CD4-positive, alpha-beta T cell (primary cell): ENCODE measurements around the gene DLG1. TPM values are rescaled to one million over a fixed set of nuclear protein-coding genes. Genes with fewer than 3 reads are reported as not detected.
A peak's percentile ranks its signal among the peaks of the same experiment; 100 is the strongest.

ENCODE experiments used
- ATAC-seq: fragments of 200-7000 bp; cut with Tn5 transposase; one replicate; pipeline ENCODE4 v1.10.0; 2022; ENCODE audit warnings: mild to moderate bottlenecking; ENCODE audit not compliant: poor library complexity
- CTCF ChIA-PET: fragments of 350-600 bp; sonication (Branson Sonifier 250); formaldehyde crosslinking; loops from one replicate; lab custom pipeline; 2021; ENCODE audit warnings: antibody characterized with exemption, inconsistent platforms; lab: Charles Lee
- POLR2A ChIA-PET: fragments of 350-600 bp; sonication (Branson Sonifier 250); formaldehyde crosslinking; loops from one replicate; lab custom pipeline; 2021; ENCODE audit warnings: antibody characterized with exemption, inconsistent platforms; lab: Charles Lee
- DNase-seq, 14 experiments: peaks; one replicate each; pipeline ENCODE4 v3.0.0-alpha.2; 2013 to 2020; ENCODE audit warnings: mixed read lengths in 2 of 14
- H3K27ac ChIP-seq, 2 donors: one replicate each; pipeline versions ENCODE4 v1.5.1 to v1.7.0; 2013; ENCODE audit warnings: low read length in 2 of 2, low read depth in 1 of 2, mild to moderate bottlenecking in 1 of 2
- H3K27me3 ChIP-seq, 2 experiments: 1 replicate in 1 of 2; 2 replicates in 1 of 2; pipeline versions ENCODE4 v1.6.1 to v1.7.0; 2013; ENCODE audit warnings: low read length in 2 of 2, control low read depth in 1 of 2, mild to moderate bottlenecking in 1 of 2, moderate library complexity in 1 of 2; ENCODE audit not compliant: insufficient read depth in 2 of 2, control insufficient read depth in 1 of 2
- H3K36me3 ChIP-seq: one replicate; pipeline ENCODE4 v1.6.1; 2013; ENCODE audit warnings: low read length, control low read depth; ENCODE audit not compliant: insufficient read depth
- H3K4me1 ChIP-seq: one replicate; pipeline ENCODE4 v1.6.1; 2013; ENCODE audit warnings: low read length, control low read depth; ENCODE audit not compliant: insufficient read depth
- H3K4me3 ChIP-seq: one replicate; pipeline ENCODE4 v1.5.1; 2013; ENCODE audit warnings: mild to moderate bottlenecking, low read length, moderate library complexity
- H3K9me3 ChIP-seq, 2 experiments: 1 replicate in 1 of 2; 2 replicates in 1 of 2; pipeline versions ENCODE4 v1.6.1 to v1.7.0; 2013; ENCODE audit warnings: low read length in 2 of 2, mild to moderate bottlenecking in 2 of 2, control low read depth in 1 of 2, moderate library complexity in 1 of 2; ENCODE audit not compliant: control insufficient read depth in 1 of 2, insufficient read depth in 1 of 2
- H3K27ac Mint-ChIP-seq: one replicate; pipeline ENCODE4 v1.8.0; 2020; ENCODE audit warnings: mixed read lengths
- H3K27me3 Mint-ChIP-seq: one replicate; pipeline ENCODE4 v1.8.0; 2021; ENCODE audit warnings: mixed read lengths
- H3K36me3 Mint-ChIP-seq: one replicate; pipeline ENCODE4 v1.8.0; 2021; ENCODE audit warnings: low read depth, mixed read lengths
- H3K4me1 Mint-ChIP-seq: one replicate; pipeline ENCODE4 v1.8.0; 2021; ENCODE audit warnings: low read depth, mixed read lengths
- H3K4me3 Mint-ChIP-seq: one replicate; pipeline ENCODE4 v1.8.0; 2020; ENCODE audit warnings: mild to moderate bottlenecking, mixed read lengths
- H3K9me3 Mint-ChIP-seq: one replicate; pipeline ENCODE4 v1.8.0; 2020; ENCODE audit warnings: mixed read lengths
- intact Hi-C, 2 experiments: fragments of 100-400 bp; cut with DNase I in 1 of 2; cut with micrococcal nuclease in 1 of 2; formaldehyde crosslinking; loops; one replicate each; pipeline versions ENCODE4 v1.15.1 to v1.9.0; 2023 to 2025; cut with DNase I, micrococcal nuclease
- total RNA-seq, 174 experiments: library from RNA in 2 of 174; stranded (reverse) in 2 of 174; gene quantifications; one replicate each; pipeline ENCODE4 v1.2.3 and lab custom pipeline; 2021 to 2026
- TF ChIP-seq, protein P1 (sequence below): fragments of 200-600 bp; IDR thresholded peaks from one replicate; pipeline ENCODE4 v1.8.0; 2022; ENCODE audit warnings: antibody characterized with exemption, mild to moderate bottlenecking

DLG1 gene
- total RNA-seq, 2 experiments from 2014 or later: 86.8 to 91.8 TPM

DNA sequence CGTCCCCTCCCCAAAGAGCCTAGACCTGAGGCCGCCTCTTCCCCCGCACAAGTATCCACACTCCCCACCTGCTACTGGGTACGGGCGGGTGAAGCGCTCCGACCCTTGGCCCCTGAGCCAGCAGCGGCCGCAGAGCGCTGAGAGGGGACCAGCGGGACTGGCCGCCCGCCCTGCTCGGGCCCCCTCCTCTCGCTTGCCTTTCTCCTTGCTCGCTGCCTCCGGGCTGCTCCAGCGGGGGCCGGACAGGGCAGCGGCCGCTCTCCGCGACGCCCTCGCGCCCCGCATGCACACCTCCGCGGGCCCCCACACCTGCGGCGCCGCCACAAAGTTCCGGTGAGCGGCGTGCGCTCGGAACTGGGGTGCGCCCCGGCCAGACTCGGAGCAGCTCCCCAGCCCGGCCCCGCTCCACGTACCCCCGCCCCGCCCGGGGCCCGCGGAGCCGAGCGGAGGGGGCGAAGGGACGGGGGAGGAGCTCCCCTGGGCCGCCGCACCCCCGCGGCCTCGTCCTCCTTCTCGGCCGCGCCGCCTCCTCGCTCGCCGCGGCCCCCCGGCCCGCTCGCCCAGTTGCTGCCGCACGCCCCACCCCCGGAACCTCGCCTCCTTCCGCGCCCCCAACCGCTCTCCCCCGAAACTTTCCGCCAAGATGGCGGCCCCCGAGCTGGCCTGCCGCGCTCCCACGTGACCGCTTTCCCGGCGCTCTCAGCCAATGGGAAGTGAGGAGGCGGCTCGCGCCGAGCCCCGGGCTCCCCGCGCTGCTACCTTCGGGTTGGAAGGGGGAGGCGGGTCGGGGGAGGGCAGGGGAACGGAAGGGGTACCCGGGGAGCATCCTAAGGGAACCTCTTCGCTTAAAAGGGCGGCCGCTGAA, 704 bp downstream of the DLG1 start:
- ATAC-seq: peak; percentile 82
- H3K27ac ChIP-seq: peak overlapping the region; percentile 79 to 80
- H3K27me3 ChIP-seq: peaks cover 4 to 7% of the 10 kb centered on the region in 2 experiments
- H3K4me1 ChIP-seq: peaks cover 11% of the 10 kb centered on the region
- H3K27me3 Mint-ChIP-seq: peaks cover 16% of the 10 kb centered on the region
- peak; percentile 74 to 94 (median 84) for DNase-seq
- no peaks in the 10 kb centered on the region for H3K9me3 Mint-ChIP-seq
- ChIA-PET CTCF (interaction anchor here (1.1 kb wide), 1 partner anchor 41 kb away, joined by 3 read pairs; no protein-coding TSS in a partner anchor), POLR2A (interaction anchor here (0.9 to 1.7 kb wide), 7 partner anchors 8 to 430 kb away, joined by 3 to 9 read pairs (median 3); partner anchors contain the start of gene SENP5)
- H3K4me3 ChIP-seq: peak overlapping the region; percentile 98
- H3K27ac Mint-ChIP-seq: peak overlapping the region; percentile 92
- H3K4me3 Mint-ChIP-seq: peak overlapping the region; percentile 99
- peaks cover 18% of the 10 kb centered on the region for H3K36me3 Mint-ChIP-seq
- TF ChIP-seq, protein P1, sequence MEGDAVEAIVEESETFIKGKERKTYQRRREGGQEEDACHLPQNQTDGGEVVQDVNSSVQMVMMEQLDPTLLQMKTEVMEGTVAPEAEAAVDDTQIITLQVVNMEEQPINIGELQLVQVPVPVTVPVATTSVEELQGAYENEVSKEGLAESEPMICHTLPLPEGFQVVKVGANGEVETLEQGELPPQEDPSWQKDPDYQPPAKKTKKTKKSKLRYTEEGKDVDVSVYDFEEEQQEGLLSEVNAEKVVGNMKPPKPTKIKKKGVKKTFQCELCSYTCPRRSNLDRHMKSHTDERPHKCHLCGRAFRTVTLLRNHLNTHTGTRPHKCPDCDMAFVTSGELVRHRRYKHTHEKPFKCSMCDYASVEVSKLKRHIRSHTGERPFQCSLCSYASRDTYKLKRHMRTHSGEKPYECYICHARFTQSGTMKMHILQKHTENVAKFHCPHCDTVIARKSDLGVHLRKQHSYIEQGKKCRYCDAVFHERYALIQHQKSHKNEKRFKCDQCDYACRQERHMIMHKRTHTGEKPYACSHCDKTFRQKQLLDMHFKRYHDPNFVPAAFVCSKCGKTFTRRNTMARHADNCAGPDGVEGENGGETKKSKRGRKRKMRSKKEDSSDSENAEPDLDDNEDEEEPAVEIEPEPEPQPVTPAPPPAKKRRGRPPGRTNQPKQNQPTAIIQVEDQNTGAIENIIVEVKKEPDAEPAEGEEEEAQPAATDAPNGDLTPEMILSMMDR: no peak
- peaks cover 36% of the 10 kb centered on the region for H3K4me1 Mint-ChIP-seq
- intact Hi-C loops: loop anchor here (2.0 to 10.0 kb wide), 6 partner anchors 35 to 657 kb away; partner anchors contain the start of genes BDH1 (in 1 of the 2), NCBP2 (in 1 of the 2) and RPL35A (in 1 of the 2)
- H3K9me3 ChIP-seq: no peaks in the 10 kb centered on the region
- peaks cover 4% of the 10 kb centered on the region for H3K36me3 ChIP-seq

GRCh38 chr3:197297002-197297401, 1.4 kb downstream of the DLG1 start:
- peaks cover 11% of the 10 kb centered on the region for H3K4me1 ChIP-seq
- intact Hi-C loops: loop anchor here (2.0 to 10.0 kb wide), 6 partner anchors 35 to 658 kb away; partner anchors contain the start of genes BDH1 (in 1 of the 2), NCBP2 (in 1 of the 2) and RPL35A (in 1 of the 2)
- Mint-ChIP-seq H3K4me3 (peak overlapping the region; percentile 94), H3K9me3 (no peaks in the 10 kb centered on the region), H3K27me3 (peaks cover 9% of the 10 kb centered on the region), H3K4me1 (peaks cover 44% of the 10 kb centered on the region), H3K27ac (peak overlapping the region; percentile 91), H3K36me3 (peaks cover 25% of the 10 kb centered on the region)
- peak overlapping the region; percentile 98 for H3K4me3 ChIP-seq
- TF ChIP-seq, protein P1: no peak
- peaks cover 8% of the 10 kb centered on the region for H3K36me3 ChIP-seq
- DNase-seq (peak in 3 of 14 experiments; percentile 24 to 40 (median 38)), ATAC-seq (no peak)
- POLR2A ChIA-PET: interaction anchor here (0.9 to 1.7 kb wide), 7 partner anchors 8 to 429 kb away, joined by 3 to 9 read pairs (median 3); partner anchors contain the start of gene SENP5
- H3K27me3 ChIP-seq: peaks cover 0 to 7% of the 10 kb centered on the region in 2 experiments
- CTCF ChIA-PET: interaction anchor here (1.1 kb wide), 1 partner anchor 40 kb away, joined by 3 read pairs; no protein-coding TSS in a partner anchor
- H3K9me3 ChIP-seq: no peaks in the 10 kb centered on the region
- H3K27ac ChIP-seq: peak overlapping the region; percentile 51 to 79

GRCh38 chr3:197296545-197296944, 1.9 kb downstream of the DLG1 start:
- DNase-seq (no peak), ATAC-seq (no peak)
- intact Hi-C loops: loop anchor here (2.0 to 10.0 kb wide), 6 partner anchors 34 to 658 kb away; partner anchors contain the start of genes BDH1 (in 1 of the 2), NCBP2 (in 1 of the 2) and RPL35A (in 1 of the 2)
- H3K36me3 Mint-ChIP-seq: peaks cover 30% of the 10 kb centered on the region
- peak overlapping the region; percentile 91 for H3K27ac Mint-ChIP-seq
- H3K4me1 Mint-ChIP-seq: peaks cover 48% of the 10 kb centered on the region
- peaks cover 0 to 7% of the 10 kb centered on the region in 2 experiments for H3K27me3 ChIP-seq
- H3K27me3 Mint-ChIP-seq: peaks cover 9% of the 10 kb centered on the region
- H3K4me1 ChIP-seq: peaks cover 11% of the 10 kb centered on the region
- TF ChIP-seq, protein P1: no peak
- ChIA-PET POLR2A (interaction anchor here (1.2 kb wide), 1 partner anchor 10 kb away, joined by 3 read pairs; no protein-coding TSS in a partner anchor), CTCF (no interaction called here)
- H3K4me3 ChIP-seq: peak overlapping the region; percentile 98
- no peaks in the 10 kb centered on the region for H3K9me3 ChIP-seq
- H3K27ac ChIP-seq: peak overlapping the region in 1 of 2 donors; percentile 79
- peaks cover 11% of the 10 kb centered on the region for H3K36me3 ChIP-seq
- no peaks in the 10 kb centered on the region for H3K9me3 Mint-ChIP-seq
- H3K4me3 Mint-ChIP-seq: peak overlapping the region; percentile 94
